LNCaP clone FGC (cell line): ENCODE data around the gene RFX1.
"Not testable (repeated sequence)": the region's sequence is repeated elsewhere in the genome, so short reads cannot be mapped to it uniquely, and the experiment has no call there.

Source experiments
- DNase-seq: peaks from one replicate; pipeline ENCODE4 v3.0.0-alpha.2; 2011; ENCODE audit warnings: low read depth
- H3K4me3 ChIP-seq: 2 replicates; pipeline ENCODE4 v1.5.1; 2011; ENCODE audit warnings: mild to moderate bottlenecking, low read depth, low read length, control low read depth
- TF ChIP-seq, protein P1 (sequence below): IDR thresholded peaks from 2 replicates; pipeline ENCODE4 v1.5.1; 2012; ENCODE audit warnings: mild to moderate bottlenecking; ENCODE audit not compliant: control insufficient read depth, insufficient read depth; ENCODE audit errors: extremely low read depth

Gene RFX1

DNA sequence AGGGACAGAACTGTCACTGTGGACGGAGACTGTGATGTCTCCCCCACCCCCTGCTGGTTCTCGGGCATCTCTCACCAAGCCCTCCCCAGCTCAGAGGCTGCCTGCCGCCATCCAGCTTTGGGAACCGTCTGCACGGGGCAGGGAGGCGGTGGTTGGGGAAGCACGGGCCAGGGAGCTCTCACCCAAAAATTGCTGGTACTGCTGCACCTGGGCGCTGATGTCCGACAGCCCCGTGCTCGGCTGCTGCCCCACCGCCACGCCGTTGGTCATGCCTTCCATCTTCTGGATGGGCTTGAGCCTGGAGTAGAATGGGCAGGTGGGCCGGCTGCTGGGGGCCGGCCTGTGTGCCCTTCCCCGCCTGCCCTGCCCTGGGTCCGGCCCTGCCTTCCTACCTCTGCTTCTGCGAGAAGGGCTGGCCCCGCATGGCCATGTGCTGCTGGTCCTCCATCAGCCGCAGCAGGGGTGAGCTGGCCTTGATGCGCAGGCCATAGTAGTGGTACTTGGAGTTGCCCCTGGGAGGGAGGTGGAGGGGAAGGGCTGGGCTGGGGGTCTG, 37.7 kb downstream of the RFX1 start:
- TF ChIP-seq, protein P1, sequence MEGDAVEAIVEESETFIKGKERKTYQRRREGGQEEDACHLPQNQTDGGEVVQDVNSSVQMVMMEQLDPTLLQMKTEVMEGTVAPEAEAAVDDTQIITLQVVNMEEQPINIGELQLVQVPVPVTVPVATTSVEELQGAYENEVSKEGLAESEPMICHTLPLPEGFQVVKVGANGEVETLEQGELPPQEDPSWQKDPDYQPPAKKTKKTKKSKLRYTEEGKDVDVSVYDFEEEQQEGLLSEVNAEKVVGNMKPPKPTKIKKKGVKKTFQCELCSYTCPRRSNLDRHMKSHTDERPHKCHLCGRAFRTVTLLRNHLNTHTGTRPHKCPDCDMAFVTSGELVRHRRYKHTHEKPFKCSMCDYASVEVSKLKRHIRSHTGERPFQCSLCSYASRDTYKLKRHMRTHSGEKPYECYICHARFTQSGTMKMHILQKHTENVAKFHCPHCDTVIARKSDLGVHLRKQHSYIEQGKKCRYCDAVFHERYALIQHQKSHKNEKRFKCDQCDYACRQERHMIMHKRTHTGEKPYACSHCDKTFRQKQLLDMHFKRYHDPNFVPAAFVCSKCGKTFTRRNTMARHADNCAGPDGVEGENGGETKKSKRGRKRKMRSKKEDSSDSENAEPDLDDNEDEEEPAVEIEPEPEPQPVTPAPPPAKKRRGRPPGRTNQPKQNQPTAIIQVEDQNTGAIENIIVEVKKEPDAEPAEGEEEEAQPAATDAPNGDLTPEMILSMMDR, result no peak
- no peak for DNase-seq
- no peak overlapping the region for H3K4me3 ChIP-seq

DNA sequence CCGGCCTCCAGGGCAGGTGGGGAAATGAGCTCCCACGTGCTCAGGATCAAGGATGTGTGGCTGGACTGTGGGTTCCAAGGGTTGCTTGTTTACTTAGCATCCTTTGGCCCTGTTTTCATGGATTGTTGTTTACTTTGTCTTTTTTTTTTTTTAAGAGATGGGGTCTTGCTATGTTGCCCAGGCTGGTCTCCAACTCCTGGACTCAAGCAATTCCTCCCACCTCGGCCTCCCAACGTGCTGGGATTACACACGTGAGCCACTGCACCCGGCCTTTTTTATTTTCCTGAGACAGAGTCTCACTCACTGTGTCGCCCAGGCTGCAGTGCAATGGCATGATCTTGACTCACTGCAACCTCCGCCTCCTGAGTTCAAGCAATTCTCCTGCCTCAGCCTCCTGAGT, 38.9 kb downstream of the RFX1 start:
- DNase-seq, H3K4me3 ChIP-seq: not testable (repeated sequence)

DNA sequence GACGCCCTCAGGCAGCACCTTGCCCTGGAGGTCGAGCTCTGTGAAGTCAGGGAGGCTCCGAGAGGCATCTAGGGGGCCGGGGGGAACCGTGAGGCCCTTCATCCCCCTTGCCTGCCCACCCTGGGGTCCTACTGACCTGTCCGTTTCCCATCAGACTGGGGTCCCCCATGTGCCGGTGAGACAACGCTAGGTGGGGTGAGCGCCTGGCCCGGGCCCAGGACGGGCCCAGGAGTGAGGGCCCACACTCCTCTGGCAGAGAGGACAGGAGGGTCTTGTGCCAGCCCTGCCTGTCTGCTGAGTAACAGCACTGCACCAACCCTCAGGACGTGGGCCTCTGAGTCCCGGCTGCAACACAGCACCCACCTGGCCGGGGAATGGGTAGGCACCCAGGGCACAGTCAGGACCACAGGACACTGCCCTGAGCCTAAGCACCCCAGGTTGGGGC, 39.4 kb downstream of the RFX1 start:
- H3K4me3 ChIP-seq, result no peak overlapping the region
- DNase-seq, result no peak
- TF ChIP-seq, protein P1, result no peak

DNA sequence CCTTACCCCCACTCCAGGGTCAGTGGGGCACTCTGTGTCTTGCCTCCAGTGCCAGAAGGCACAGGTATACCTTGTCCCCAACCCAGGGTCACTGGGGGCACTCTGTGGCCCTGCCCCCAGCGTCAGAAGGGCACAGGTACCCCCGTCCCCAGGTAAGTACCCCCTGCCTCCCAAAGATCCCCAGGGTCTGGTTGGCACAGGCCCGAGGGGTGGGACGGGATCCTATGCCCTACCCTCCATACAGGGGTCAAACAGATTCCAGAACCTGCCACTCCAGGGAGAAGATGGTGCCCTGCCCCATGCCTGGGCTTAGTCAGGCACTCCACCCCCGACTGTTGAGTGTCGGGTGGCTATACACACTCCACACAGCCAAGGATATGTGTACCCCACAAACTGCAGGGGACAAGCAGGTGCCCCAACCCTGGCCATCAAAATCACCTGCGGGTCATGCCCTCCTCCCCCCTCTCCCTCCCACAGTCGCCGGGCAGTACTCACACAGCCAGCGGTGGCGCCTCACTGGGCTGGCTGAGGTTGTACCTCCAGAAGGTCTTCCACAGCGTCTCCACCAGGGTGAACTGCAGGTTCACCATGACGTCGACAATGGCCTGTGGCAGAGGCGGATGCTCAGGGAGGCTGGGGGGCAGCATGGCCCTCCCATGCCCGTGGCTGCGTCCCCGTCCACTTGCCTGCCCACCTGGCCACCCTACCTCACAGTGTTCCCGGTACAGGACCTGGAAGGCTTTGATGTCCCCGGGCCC, 40.0 kb downstream of the RFX1 start:
- no peak overlapping the region for H3K4me3 ChIP-seq
- DNase-seq, result no peak
- TF ChIP-seq, protein P1, result no peak

DNA sequence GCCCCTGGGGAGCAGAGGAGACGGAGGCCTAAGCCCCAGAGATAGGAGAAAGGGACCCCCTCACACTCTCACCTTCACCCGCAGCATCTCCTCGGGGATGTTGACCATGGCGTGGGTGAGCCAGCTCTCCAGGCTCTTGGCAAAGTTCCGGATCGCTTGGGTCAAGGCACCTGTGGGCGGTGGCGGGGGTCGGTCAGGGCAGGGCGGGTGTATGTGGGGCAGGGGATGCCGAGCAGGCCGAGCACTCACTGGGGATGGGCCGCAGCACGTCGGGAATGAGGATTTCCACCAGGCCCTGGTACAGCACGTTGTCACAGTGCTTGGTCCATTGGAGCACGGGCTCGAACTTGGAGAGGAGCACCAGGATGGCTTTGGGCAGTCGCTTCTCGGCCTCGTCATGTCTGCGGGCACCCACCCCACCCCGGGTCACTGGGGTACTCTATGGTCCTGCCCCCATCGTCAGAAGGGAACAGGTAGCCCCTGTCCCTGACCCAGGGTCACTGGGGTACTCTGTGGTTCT, 40.7 kb downstream of the RFX1 start:
- DNase-seq, result no peak
- no peak overlapping the region for H3K4me3 ChIP-seq
- TF ChIP-seq, protein P1, result no peak

DNA sequence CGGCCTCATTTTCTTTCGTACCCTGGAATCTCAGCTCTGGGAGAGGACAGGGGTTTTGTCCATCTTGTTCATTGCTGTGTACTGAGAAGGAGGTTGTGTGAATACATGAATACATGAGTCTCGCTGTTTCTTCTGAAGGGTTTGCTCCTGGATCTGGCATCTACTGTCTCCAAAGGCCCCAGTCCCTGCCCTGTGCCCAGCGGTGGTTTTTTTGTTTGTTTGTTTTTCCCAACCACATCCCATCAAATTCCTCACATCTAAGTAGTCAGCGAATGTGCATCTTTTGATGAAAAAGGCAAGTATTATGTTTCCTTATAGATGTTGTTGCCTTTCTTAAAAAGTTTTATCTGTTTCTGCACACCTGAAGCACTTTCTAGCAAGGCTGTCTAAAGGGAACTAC, 41.3 kb downstream of the RFX1 start:
- no peak overlapping the region for H3K4me3 ChIP-seq
- TF ChIP-seq, protein P1, result no peak
- DNase-seq, result no peak

DNA sequence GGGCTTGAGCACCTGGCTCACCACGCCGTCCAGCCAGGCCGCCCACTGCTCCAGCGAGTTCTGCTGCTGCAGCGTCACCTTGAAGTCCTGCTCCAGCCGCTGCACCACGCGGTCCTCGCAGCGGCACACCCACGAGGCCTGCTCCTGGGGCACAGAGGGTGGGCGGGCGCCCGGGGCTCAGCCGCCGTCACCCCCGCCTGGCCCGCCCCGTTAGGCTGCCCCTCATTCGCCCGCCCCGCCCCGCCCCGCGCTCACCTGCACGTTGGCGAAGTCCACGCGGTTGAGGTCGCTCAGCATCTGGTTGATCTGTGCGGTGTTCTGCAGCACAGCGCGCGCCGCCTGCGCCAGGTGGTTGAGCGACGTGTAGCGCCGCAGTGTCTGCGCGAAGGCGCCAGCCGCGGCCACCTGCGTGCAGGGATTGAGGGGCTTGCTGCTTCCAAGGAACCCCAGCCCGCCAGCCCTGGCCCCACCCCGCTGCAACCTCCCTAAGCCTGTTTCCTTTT, 42.5 kb downstream of the RFX1 start:
- TF ChIP-seq, protein P1, result no peak
- no peak for DNase-seq
- H3K4me3 ChIP-seq, result no peak overlapping the region
